ENCODE measurements around the gene MBD3.
"Not testable (repeated sequence)": the region's sequence is repeated elsewhere in the genome, so short reads cannot be mapped to it uniquely, and the experiment has no call there.

MBD3 gene

GRCh38 chr19:1568320-1569019, 24.2 kb downstream of the MBD3 start, which contains the start of gene MEX3D:
TSS of gene MEX3D (minus strand) at chr19:1568325. CDS start at chr19:1568058, 267 bp downstream.
- DNase-seq, result peak; percentile 75

GRCh38 chr19:1567848-1568227, 24.8 kb downstream of the MBD3 start:
- no peak for DNase-seq

- DNase-seq, result no peak
These were observed 25.4 kb downstream of the MBD3 start for GRCh38 chr19:1567116-1567847.

- DNase-seq, result no peak
These were observed 26.1 kb downstream of the MBD3 start for GRCh38 chr19:1566392-1567115.

- DNase-seq, result no peak
These were observed 29.4 kb downstream of the MBD3 start for GRCh38 chr19:1563251-1563650.

GRCh38 chr19:1561236-1561842, 31.3 kb downstream of the MBD3 start:
- no peak for DNase-seq

- DNase-seq, result no peak
These were observed 32.3 kb downstream of the MBD3 start for GRCh38 chr19:1560286-1560882.

- DNase-seq, result no peak
These were observed 34.1 kb downstream of the MBD3 start for GRCh38 chr19:1558552-1558951.

- DNase-seq, result no peak
These were observed 36.1 kb downstream of the MBD3 start for GRCh38 chr19:1556390-1557070.

GRCh38 chr19:1555487-1556389, 36.9 kb downstream of the MBD3 start:
- no peak for DNase-seq

- no peak for DNase-seq
These were observed 37.7 kb downstream of the MBD3 start for GRCh38 chr19:1554968-1555367.

- DNase-seq, result no peak
These were observed 39.2 kb downstream of the MBD3 start for GRCh38 chr19:1553415-1553814.

- DNase-seq, result no peak
These were observed 41.3 kb downstream of the MBD3 start for GRCh38 chr19:1551068-1552040.

- DNase-seq, result no peak
These were observed 43.2 kb downstream of the MBD3 start for GRCh38 chr19:1549332-1549945.

GRCh38 chr19:1540365-1540925, 52.2 kb downstream of the MBD3 start:
- no peak for DNase-seq

- DNase-seq, result not testable (repeated sequence)
These were observed 52.9 kb downstream of the MBD3 start for GRCh38 chr19:1539749-1540148.

- no peak for DNase-seq
These were observed 53.7 kb downstream of the MBD3 start for GRCh38 chr19:1538978-1539377.

GRCh38 chr19:1535699-1536098, 57.0 kb downstream of the MBD3 start:
- DNase-seq, result not testable (repeated sequence)

GRCh38 chr19:1534972-1535371, 57.7 kb downstream of the MBD3 start:
- no peak for DNase-seq

All from effector CD8-positive, alpha-beta T cell (primary cell).